Panc1 (cell line): ENCODE data around the gene TRPV5. TPM values are rescaled to one million over a fixed set of nuclear protein-coding genes. Genes with fewer than 3 reads are reported as not detected.

Experiments
- ATAC-seq: fragments of 200-7000 bp; cut with Tn5 transposase; 2 replicates; pipeline ENCODE4 v1.9.1; 2020; ENCODE audit warnings: mild to moderate bottlenecking, moderate library complexity
- BruUV-seq: library from RNA; stranded (reverse); fragments of 400-500 nt; replicated peaks from 2 replicates; lab custom pipeline; 2021; lab: Mats Ljungman, UMichigan
- CTCF ChIA-PET: fragments of 300-600 bp; sonication (Branson Sonifier 250); formaldehyde crosslinking; loops from one replicate; lab custom pipeline; 2022; ENCODE audit warnings: antibody characterized with exemption; lab: Charles Lee
- POLR2A ChIA-PET: fragments of 300-600 bp; sonication (Branson Sonifier 250); formaldehyde crosslinking; loops from one replicate; lab custom pipeline; 2022; ENCODE audit warnings: antibody characterized with exemption; lab: Charles Lee
- DNase-seq: peaks from one replicate; pipeline ENCODE4 v3.0.0-alpha.2; 2010; ENCODE audit warnings: low read depth, low spot score
- H3K27ac ChIP-seq: 2 replicates; pipeline ENCODE4 v1.5.1; 2011; ENCODE audit warnings: mild to moderate bottlenecking, low read length, inconsistent platforms
- H3K27me3 ChIP-seq: fragments of 200-500 bp; sonication (Bioruptor generic); 2 replicates; pipeline ENCODE4 v1.6.0; 2014; ENCODE audit warnings: low read length, inconsistent platforms; ENCODE audit not compliant: control insufficient read depth, insufficient read depth
- H3K36me3 ChIP-seq: fragments of 200-500 bp; sonication (Bioruptor generic); 2 replicates; pipeline ENCODE4 v1.5.1; 2014; ENCODE audit warnings: inconsistent platforms, mild to moderate bottlenecking, low read length, moderate library complexity; ENCODE audit not compliant: control insufficient read depth, insufficient read depth
- H3K4me1 ChIP-seq: 2 replicates; pipeline ENCODE4 v1.5.1; 2011; ENCODE audit warnings: inconsistent platforms, mild to moderate bottlenecking, low read length, moderate library complexity; ENCODE audit not compliant: control insufficient read depth, insufficient read depth
- H3K4me3 ChIP-seq, 2 experiments: 2 replicates each; pipeline ENCODE4 v1.5.1; 2011 to 2012; ENCODE audit warnings: low read depth in 2 of 2, low read length in 2 of 2, mild to moderate bottlenecking in 2 of 2, inconsistent platforms in 1 of 2, moderate library complexity in 1 of 2
- H3K9me3 ChIP-seq: fragments of 200-500 bp; sonication (Bioruptor generic); 2 replicates; pipeline ENCODE4 v1.5.1; 2014; ENCODE audit warnings: low read depth, mild to moderate bottlenecking, inconsistent platforms, low read length, moderate library complexity; ENCODE audit not compliant: control insufficient read depth, insufficient read depth
- POLR2AphosphoS5 ChIP-seq: IDR thresholded peaks from 2 replicates; pipeline ENCODE4 v1.6.1; 2012; ENCODE audit warnings: mild to moderate bottlenecking, low read depth, low read length, moderate library complexity
- SIN3A ChIP-seq: IDR thresholded peaks from 2 replicates; pipeline ENCODE4 v1.6.1; 2012; ENCODE audit warnings: low read depth, mild to moderate bottlenecking, low read length, moderate library complexity, borderline replicate concordance; ENCODE audit not compliant: insufficient read depth
- TCF7L2 ChIP-seq: IDR thresholded peaks from 2 replicates; pipeline ENCODE4 v1.6.1; 2011; ENCODE audit warnings: mild to moderate bottlenecking, low read depth, low read length, inconsistent platforms
- in situ Hi-C: cut with HindIII; loops from 2 replicates; pipeline ENCODE4 v1.10.0; 2016; ENCODE audit warnings: low sequenced_read_pairs, low pct_unique_long_range_greater_than_20kb
- intact Hi-C: fragments of 100-400 bp; cut with micrococcal nuclease; formaldehyde crosslinking; loops from one replicate; pipeline ENCODE4 v1.10.0; 2022; ENCODE audit not compliant: unreplicated experiment
- total RNA-seq: library from RNA; stranded (reverse); gene quantifications from one replicate; pipeline ENCODE4 v1.2.1, GENCODE V29; 2021; ENCODE audit not compliant: unreplicated experiment
- TF ChIP-seq, protein P1 (sequence below): fragments of 450-650 bp; IDR thresholded peaks from 2 replicates; pipeline ENCODE4 v1.5.1; 2017; ENCODE audit warnings: mild to moderate bottlenecking
- TF ChIP-seq, protein P2 (sequence below), 2 experiments: IDR thresholded peaks; 2 replicates each; pipeline ENCODE4 v1.6.1; 2011 to 2012; ENCODE audit warnings: low read depth in 2 of 2, control low read depth in 1 of 2, low read length in 1 of 2, mild to moderate bottlenecking in 1 of 2, moderate library complexity in 1 of 2; ENCODE audit not compliant: insufficient read depth in 1 of 2

Gene TRPV5
- total RNA-seq, 1 experiment from 2014 or later = not detected

- TF ChIP-seq, protein P1, sequence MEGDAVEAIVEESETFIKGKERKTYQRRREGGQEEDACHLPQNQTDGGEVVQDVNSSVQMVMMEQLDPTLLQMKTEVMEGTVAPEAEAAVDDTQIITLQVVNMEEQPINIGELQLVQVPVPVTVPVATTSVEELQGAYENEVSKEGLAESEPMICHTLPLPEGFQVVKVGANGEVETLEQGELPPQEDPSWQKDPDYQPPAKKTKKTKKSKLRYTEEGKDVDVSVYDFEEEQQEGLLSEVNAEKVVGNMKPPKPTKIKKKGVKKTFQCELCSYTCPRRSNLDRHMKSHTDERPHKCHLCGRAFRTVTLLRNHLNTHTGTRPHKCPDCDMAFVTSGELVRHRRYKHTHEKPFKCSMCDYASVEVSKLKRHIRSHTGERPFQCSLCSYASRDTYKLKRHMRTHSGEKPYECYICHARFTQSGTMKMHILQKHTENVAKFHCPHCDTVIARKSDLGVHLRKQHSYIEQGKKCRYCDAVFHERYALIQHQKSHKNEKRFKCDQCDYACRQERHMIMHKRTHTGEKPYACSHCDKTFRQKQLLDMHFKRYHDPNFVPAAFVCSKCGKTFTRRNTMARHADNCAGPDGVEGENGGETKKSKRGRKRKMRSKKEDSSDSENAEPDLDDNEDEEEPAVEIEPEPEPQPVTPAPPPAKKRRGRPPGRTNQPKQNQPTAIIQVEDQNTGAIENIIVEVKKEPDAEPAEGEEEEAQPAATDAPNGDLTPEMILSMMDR = no peak
- TF ChIP-seq SIN3A = no peak
- TF ChIP-seq, protein P2, sequence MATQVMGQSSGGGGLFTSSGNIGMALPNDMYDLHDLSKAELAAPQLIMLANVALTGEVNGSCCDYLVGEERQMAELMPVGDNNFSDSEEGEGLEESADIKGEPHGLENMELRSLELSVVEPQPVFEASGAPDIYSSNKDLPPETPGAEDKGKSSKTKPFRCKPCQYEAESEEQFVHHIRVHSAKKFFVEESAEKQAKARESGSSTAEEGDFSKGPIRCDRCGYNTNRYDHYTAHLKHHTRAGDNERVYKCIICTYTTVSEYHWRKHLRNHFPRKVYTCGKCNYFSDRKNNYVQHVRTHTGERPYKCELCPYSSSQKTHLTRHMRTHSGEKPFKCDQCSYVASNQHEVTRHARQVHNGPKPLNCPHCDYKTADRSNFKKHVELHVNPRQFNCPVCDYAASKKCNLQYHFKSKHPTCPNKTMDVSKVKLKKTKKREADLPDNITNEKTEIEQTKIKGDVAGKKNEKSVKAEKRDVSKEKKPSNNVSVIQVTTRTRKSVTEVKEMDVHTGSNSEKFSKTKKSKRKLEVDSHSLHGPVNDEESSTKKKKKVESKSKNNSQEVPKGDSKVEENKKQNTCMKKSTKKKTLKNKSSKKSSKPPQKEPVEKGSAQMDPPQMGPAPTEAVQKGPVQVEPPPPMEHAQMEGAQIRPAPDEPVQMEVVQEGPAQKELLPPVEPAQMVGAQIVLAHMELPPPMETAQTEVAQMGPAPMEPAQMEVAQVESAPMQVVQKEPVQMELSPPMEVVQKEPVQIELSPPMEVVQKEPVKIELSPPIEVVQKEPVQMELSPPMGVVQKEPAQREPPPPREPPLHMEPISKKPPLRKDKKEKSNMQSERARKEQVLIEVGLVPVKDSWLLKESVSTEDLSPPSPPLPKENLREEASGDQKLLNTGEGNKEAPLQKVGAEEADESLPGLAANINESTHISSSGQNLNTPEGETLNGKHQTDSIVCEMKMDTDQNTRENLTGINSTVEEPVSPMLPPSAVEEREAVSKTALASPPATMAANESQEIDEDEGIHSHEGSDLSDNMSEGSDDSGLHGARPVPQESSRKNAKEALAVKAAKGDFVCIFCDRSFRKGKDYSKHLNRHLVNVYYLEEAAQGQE (IDR thresholded peaks at IDR 0.05; ENCODE audit: insufficient read depth in 1 of 2, low read depth in 2 of 2, low read length in 1 of 2) = no peak
- TF ChIP-seq POLR2AphosphoS5 = no peak
- TF ChIP-seq TCF7L2 = no peak
- Histone ChIP-seq H3K4me3 (no peak overlapping the region), H3K36me3 (no peaks in the 10 kb centered on the region), H3K9me3 (no peaks in the 10 kb centered on the region), H3K27me3 (no peaks in the 10 kb centered on the region; the same call in 1 of the 2 replicates), H3K27ac (no peak overlapping the region), H3K4me1 (no peaks in the 10 kb centered on the region)
- ChIA-PET CTCF (no interaction called here), POLR2A (no interaction called here)
- in situ Hi-C loops (no loop called here), intact Hi-C loops (no loop called here)
- no peak for DNase-seq
- no TSS peak for BruUV-seq
- no peak for ATAC-seq
Measured at GRCh38 chr7:142918901-142919300, 14.6 kb downstream of the TRPV5 start.

DNA sequence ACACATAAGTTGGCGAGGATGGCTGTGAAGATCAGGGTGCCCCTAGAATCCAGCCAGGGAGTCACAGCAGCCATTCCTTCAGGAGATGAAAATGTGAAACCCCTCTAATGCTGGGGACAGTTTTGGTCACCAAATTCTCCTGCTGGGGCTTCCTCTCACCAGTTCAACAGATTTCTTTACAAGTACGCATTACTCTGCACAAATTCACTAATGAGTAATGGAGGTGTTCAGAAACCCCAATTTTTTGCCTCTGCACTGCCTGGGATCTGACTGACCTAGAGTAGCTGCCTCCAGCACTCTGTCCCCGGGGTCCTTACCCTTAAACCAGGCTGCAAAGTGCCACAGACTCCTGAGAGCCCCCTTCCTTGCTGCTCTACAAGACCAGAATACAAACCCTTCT lies 16.1 kb downstream of the TRPV5 start:
- Histone ChIP-seq H3K27ac (no peak overlapping the region), H3K36me3 (no peaks in the 10 kb centered on the region), H3K4me3 (no peak overlapping the region), H3K27me3 (no peaks in the 10 kb centered on the region), H3K9me3 (no peaks in the 10 kb centered on the region), H3K4me1 (no peaks in the 10 kb centered on the region)
- ChIA-PET POLR2A (no interaction called here), CTCF (no interaction called here)
- in situ Hi-C loops (no loop called here), intact Hi-C loops (no loop called here)
- TF ChIP-seq SIN3A = no peak
- TF ChIP-seq, protein P1 = no peak
- TF ChIP-seq, protein P2 (IDR thresholded peaks at IDR 0.05; ENCODE audit: insufficient read depth in 1 of 2, low read depth in 2 of 2, low read length in 1 of 2) = no peak
- TF ChIP-seq POLR2AphosphoS5 = no peak
- no peak for TF ChIP-seq TCF7L2
- no TSS peak for BruUV-seq
- DNase-seq (no peak), ATAC-seq (no peak)
